GM21723 (cell line): ENCODE measurements around the gene SLC25A18.
"Not testable (repeated sequence)": the region's sequence is repeated elsewhere in the genome, so short reads cannot be mapped to it uniquely, and the experiment has no call there.

ENCODE experiments used
- ATAC-seq: cut with Tn5 transposase; IDR thresholded peaks from one replicate; pipeline ENCODE4 v1.9.1; 2021; ENCODE audit warnings: mild to moderate bottlenecking, moderate library complexity; ENCODE audit not compliant: unreplicated experiment

The SLC25A18 gene

GRCh38 chr22:17562906-17563870 is at the start of gene SLC25A18:
Gene SLC25A18 (plus strand): TSS chr22:17563498. CDS start chr22:17579945, 16,447 bp downstream.
- ATAC-seq: no peak

- no peak for ATAC-seq
These were observed 49.7 kb upstream of the SLC25A18 start for GRCh38 chr22:17513612-17514011.

GRCh38 chr22:17514084-17514483 is 49.2 kb upstream of the SLC25A18 start:
- ATAC-seq: no peak

GRCh38 chr22:17518406-17518805 is 44.9 kb upstream of the SLC25A18 start:
- ATAC-seq: no peak

GRCh38 chr22:17521971-17522370 is 41.3 kb upstream of the SLC25A18 start:
- not testable (repeated sequence) for ATAC-seq

- ATAC-seq: no peak
These were observed 39.4 kb upstream of the SLC25A18 start for GRCh38 chr22:17523925-17524324.

- ATAC-seq: no peak
These were observed 27.0 kb upstream of the SLC25A18 start for GRCh38 chr22:17536269-17536668.

- no peak for ATAC-seq
These were observed 26.1 kb upstream of the SLC25A18 start for GRCh38 chr22:17537155-17537554.

- ATAC-seq: no peak
These were observed 22.8 kb upstream of the SLC25A18 start for GRCh38 chr22:17540481-17540880.

- no peak for ATAC-seq
These were observed 21.8 kb upstream of the SLC25A18 start for GRCh38 chr22:17541476-17541875.

- no peak for ATAC-seq
These were observed 20.8 kb upstream of the SLC25A18 start for GRCh38 chr22:17542452-17542851.

- ATAC-seq: no peak
These were observed 15.1 kb upstream of the SLC25A18 start for GRCh38 chr22:17548010-17548755.

GRCh38 chr22:17548756-17549035 is 14.6 kb upstream of the SLC25A18 start:
- ATAC-seq: no peak

- no peak for ATAC-seq
These were observed 14.1 kb upstream of the SLC25A18 start for GRCh38 chr22:17549183-17549582.

- ATAC-seq: no peak
These were observed 13.6 kb upstream of the SLC25A18 start for GRCh38 chr22:17549655-17550054.

GRCh38 chr22:17552737-17553136 is 10.6 kb upstream of the SLC25A18 start:
- no peak for ATAC-seq

GRCh38 chr22:17554814-17555213 is 8.5 kb upstream of the SLC25A18 start:
- no peak for ATAC-seq

GRCh38 chr22:17559188-17559587 is 4.1 kb upstream of the SLC25A18 start:
- no peak for ATAC-seq

GRCh38 chr22:17563936-17564391 is 666 bp downstream of the SLC25A18 start:
- no peak for ATAC-seq

GRCh38 chr22:17566016-17566687 is 2.9 kb downstream of the SLC25A18 start:
- not testable (repeated sequence) for ATAC-seq

- no peak for ATAC-seq
These were observed 3.5 kb downstream of the SLC25A18 start for GRCh38 chr22:17566776-17567175.
